Measurements from ENCODE around the gene DBF4B. TPM values are rescaled to one million over a fixed set of nuclear protein-coding genes. Genes with fewer than 3 reads are reported as not detected.

The DBF4B gene
- total RNA-seq, 4 donors from 2014 or later = 1.5 to 3.5 (median 2.5) TPM

DNA sequence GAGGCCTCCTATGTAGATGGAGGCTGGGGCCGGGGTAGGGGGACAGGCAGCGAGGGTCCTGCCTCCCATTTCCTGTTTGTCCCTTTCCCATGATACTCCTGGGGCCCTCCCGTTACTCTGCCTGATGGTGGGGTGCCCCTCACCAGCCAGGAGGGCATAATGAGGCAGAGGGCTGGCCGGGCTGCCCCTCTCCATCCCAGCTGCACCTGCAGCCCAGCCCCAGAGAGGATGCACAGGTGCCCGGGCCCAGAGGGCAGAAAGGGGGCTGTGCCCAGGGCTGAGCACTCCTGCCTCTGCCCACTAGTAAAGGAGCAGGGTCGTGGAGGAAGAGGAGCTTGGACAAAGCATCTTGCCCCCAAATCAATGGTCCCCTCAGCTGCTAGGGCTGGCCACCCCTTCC lies 60.8 kb downstream of the DBF4B start:
- Histone ChIP-seq H3K4me3 (no peak overlapping the region), H3K4me1 (no peaks in the 10 kb centered on the region), H3K9me3 (no peaks in the 10 kb centered on the region), H3K36me3 (no peaks in the 10 kb centered on the region), H3K27ac (no peak overlapping the region), H3K27me3 (peaks cover 31% of the 10 kb centered on the region)
- WGBS, 2 donors (ENCODE audit: low coverage in 1 of 2) = 61% methylated on average over 6 of the region's 6 CpGs; no CpG with 5 or more reads in 1 of the 2 donors
- DNase-seq = no peak
- in situ Hi-C loops (cut with MboI; ENCODE audit: low pct_ligation_motif_present in 1 of 4, low pct_unique_long_range_greater_than_20kb in 1 of 4, low sequenced_read_pairs in 3 of 4) (no loop called here), intact Hi-C loops (cut with DNase I; ENCODE audit: low total_unique reads) (no loop called here)
- TF ChIP-seq POLR2AphosphoS5 (IDR thresholded peaks at IDR 0.05) = no peak
- no peak for TF ChIP-seq POLR2A (IDR thresholded peaks at IDR 0.05)
- no peak for TF ChIP-seq EP300 (IDR thresholded peaks at IDR 0.05; ENCODE audit: low read depth)

DNA sequence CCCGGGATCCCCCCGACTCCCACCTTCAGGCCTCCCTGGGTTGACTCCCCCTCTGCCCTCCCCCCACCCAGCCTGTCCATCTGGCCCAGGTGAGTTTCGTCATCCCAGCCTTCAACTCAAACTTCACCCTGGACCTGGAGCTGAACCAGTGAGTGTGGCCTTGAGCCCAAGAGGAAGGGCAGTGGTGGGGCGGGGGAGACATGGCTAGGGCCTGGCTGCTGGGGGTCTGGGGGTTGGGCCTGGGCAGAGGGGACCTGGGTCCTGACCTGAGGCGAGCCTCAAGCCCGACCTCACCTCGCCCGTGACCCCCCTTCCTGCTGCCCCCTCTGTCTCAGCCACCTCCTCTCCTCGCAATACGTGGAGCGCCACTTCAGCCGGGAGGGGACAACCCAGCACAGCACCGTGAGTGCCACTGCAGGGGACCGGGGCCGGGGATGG lies 61.2 kb downstream of the DBF4B start:
- TF ChIP-seq POLR2AphosphoS5 (IDR thresholded peaks at IDR 0.05) = no peak
- no peak for TF ChIP-seq POLR2A (IDR thresholded peaks at IDR 0.05)
- TF ChIP-seq EP300 (IDR thresholded peaks at IDR 0.05; ENCODE audit: low read depth) = no peak
- TF ChIP-seq CTCF (IDR thresholded peaks at IDR 0.05) = no peak
- in situ Hi-C loops (cut with MboI; ENCODE audit: low pct_ligation_motif_present in 1 of 4, low pct_unique_long_range_greater_than_20kb in 1 of 4, low sequenced_read_pairs in 3 of 4) = no loop called here
- peaks cover 31% of the 10 kb centered on the region for H3K27me3 ChIP-seq
- 64% methylated on average over 14 of the region's 15 CpGs; no CpG with 5 or more reads in 1 of the 2 donors for WGBS, 2 donors (ENCODE audit: low coverage in 1 of 2)
- no peaks in the 10 kb centered on the region for H3K36me3 ChIP-seq
- intact Hi-C loops (cut with DNase I; ENCODE audit: low total_unique reads) = loop anchor here (5.0 to 10.0 kb wide), 3 partner anchors 113 to 365 kb away; partner anchors contain the start of genes ACBD4 and PLCD3
- no peak overlapping the region for H3K27ac ChIP-seq
- peaks cover 0 to under 1% (median 0%) of the 10 kb centered on the region in 4 donors for H3K4me1 ChIP-seq
- H3K9me3 ChIP-seq = no peaks in the 10 kb centered on the region
- no peak overlapping the region for H3K4me3 ChIP-seq
- no peak for DNase-seq

GRCh38 chr17:44770166-44770925 lies 61.9 kb downstream of the DBF4B start:
- H3K27me3 ChIP-seq = peaks cover 31% of the 10 kb centered on the region
- no peak overlapping the region for H3K27ac ChIP-seq
- intact Hi-C loops (cut with DNase I; ENCODE audit: low total_unique reads) (loop anchor here (5.0 to 10.0 kb wide), 3 partner anchors 112 to 364 kb away; partner anchors contain the start of genes ACBD4 and PLCD3), in situ Hi-C loops (cut with MboI; ENCODE audit: low pct_ligation_motif_present in 1 of 4, low pct_unique_long_range_greater_than_20kb in 1 of 4, low sequenced_read_pairs in 3 of 4) (no loop called here)
- H3K4me1 ChIP-seq = peaks cover 0 to 7% (median 5%) of the 10 kb centered on the region in 4 donors
- DNase-seq = no peak
- 70% methylated on average over 8 of the region's 11 CpGs; no CpG with 5 or more reads in 1 of the 2 donors for WGBS, 2 donors (ENCODE audit: low coverage in 1 of 2)
- no peaks in the 10 kb centered on the region for H3K9me3 ChIP-seq
- TF ChIP-seq EP300 (IDR thresholded peaks at IDR 0.05; ENCODE audit: low read depth) = no peak
- TF ChIP-seq POLR2A (IDR thresholded peaks at IDR 0.05) = no peak
- TF ChIP-seq POLR2AphosphoS5 (IDR thresholded peaks at IDR 0.05) = no peak
- no peak for TF ChIP-seq CTCF (IDR thresholded peaks at IDR 0.05)
- H3K4me3 ChIP-seq = no peak overlapping the region
- no peaks in the 10 kb centered on the region for H3K36me3 ChIP-seq

DNA sequence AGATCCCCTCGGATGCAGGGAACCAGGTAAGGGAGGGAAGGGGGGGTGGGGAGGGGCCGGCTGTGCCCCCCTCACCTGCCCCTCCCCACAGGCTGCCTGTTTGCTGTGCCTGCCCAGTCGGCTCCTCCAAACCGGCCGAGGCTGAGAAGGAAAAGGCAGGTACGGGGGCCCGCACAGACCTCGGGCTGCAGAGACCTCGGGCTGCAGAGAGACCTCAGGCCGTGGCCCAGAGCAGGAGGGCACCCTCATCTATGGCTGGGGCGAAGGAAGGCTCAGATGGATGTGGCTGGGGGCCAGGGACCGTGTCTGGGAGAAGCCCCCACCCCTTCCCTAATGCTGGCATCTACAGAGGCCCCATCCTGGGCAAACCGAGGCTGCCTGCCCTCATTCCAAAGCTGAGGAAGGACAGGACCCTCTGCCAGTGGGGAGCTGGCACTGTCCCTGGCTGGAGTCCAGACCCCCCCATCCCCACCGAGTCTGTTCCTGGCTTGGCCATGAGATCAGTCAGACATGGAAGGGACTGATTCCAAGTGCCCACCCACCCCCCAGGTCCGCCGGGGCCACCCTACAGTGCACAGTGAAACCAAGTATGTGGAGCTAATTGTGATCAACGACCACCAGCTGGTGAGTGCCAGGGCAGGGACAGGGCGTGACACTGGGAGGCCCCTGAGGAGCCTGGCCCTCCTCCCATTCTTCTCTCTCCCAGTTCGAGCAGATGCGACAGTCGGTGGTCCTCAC lies 64.0 kb downstream of the DBF4B start:
- peaks cover 19% of the 10 kb centered on the region for H3K27me3 ChIP-seq
- no peak overlapping the region for H3K27ac ChIP-seq
- no peak overlapping the region for H3K4me3 ChIP-seq
- in situ Hi-C loops (cut with MboI; ENCODE audit: low pct_ligation_motif_present in 1 of 4, low pct_unique_long_range_greater_than_20kb in 1 of 4, low sequenced_read_pairs in 3 of 4) = no loop called here
- peaks cover 0 to 16% (median 10%) of the 10 kb centered on the region in 4 donors for H3K4me1 ChIP-seq
- H3K36me3 ChIP-seq = no peaks in the 10 kb centered on the region
- 27 to 60% methylated on average over 2 to 17 of the region's 21 CpGs for WGBS, 2 donors (ENCODE audit: low coverage in 1 of 2)
- no peak for DNase-seq
- TF ChIP-seq EP300 (IDR thresholded peaks at IDR 0.05; ENCODE audit: low read depth) (no peak), CTCF (IDR thresholded peaks at IDR 0.05) (no peak), POLR2A (IDR thresholded peaks at IDR 0.05) (no peak), POLR2AphosphoS5 (IDR thresholded peaks at IDR 0.05) (no peak)
- no peaks in the 10 kb centered on the region for H3K9me3 ChIP-seq
- intact Hi-C loops (cut with DNase I; ENCODE audit: low total_unique reads) = loop anchor here (5.0 to 10.0 kb wide), 3 partner anchors 110 to 362 kb away; partner anchors contain the start of genes ACBD4 and PLCD3
